Measurements from ENCODE around the gene PAPLN.

Gene PAPLN

DNA sequence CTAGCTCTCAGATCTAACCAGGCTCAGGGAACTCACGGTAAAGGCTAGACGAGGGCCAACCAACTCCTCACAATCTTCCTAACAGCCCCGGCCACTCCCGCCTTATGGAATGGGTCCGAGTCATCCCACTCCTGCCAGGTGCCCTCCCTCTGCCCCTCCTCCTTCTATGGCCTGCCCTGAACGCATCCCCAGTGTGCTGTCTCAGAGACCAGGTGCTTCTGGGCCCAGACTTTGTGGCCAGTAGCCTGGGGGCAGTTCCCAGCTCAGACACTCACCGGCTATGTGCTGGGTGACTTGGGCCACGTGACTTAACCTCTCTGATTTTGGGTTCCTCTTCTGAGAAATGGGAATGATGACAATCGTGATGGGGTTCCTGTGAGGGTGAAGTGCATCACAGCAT, 22.5 kb downstream of the PAPLN start:
- Histone ChIP-seq H3K79me2 (ENCODE audit: insufficient read depth, low read length) (no peaks in the 10 kb centered on the region), H3K27me3 (ENCODE audit: insufficient read depth, low read length, poor library complexity, severe bottlenecking) (no peaks in the 10 kb centered on the region), H3K9me3 (ENCODE audit: insufficient read depth, low read depth, low read length) (no peaks in the 10 kb centered on the region), H3K9ac (ENCODE audit: low read depth, low read length, poor library complexity, severe bottlenecking) (no peak overlapping the region), H3K36me3 (ENCODE audit: insufficient read depth, low read length) (no peaks in the 10 kb centered on the region), H3K9me2 (replicated peaks; ENCODE audit: low read depth, low read length) (no peaks in the 10 kb centered on the region), H4K20me1 (ENCODE audit: insufficient read depth, low read length, poor library complexity, severe bottlenecking) (no peaks in the 10 kb centered on the region), H3K4me3 (ENCODE audit: low read length, poor library complexity, severe bottlenecking) (no peak overlapping the region), H2AFZ (ENCODE audit: low read length) (no peak overlapping the region), H3F3A (ENCODE audit: low read depth) (no peaks in the 10 kb centered on the region), H3K4me1 (ENCODE audit: insufficient read depth, low read length, poor library complexity, severe bottlenecking) (no peaks in the 10 kb centered on the region), H3K4me2 (ENCODE audit: low read depth, low read length, poor library complexity, severe bottlenecking) (no peak overlapping the region)
- TF ChIP-seq, protein P1, sequence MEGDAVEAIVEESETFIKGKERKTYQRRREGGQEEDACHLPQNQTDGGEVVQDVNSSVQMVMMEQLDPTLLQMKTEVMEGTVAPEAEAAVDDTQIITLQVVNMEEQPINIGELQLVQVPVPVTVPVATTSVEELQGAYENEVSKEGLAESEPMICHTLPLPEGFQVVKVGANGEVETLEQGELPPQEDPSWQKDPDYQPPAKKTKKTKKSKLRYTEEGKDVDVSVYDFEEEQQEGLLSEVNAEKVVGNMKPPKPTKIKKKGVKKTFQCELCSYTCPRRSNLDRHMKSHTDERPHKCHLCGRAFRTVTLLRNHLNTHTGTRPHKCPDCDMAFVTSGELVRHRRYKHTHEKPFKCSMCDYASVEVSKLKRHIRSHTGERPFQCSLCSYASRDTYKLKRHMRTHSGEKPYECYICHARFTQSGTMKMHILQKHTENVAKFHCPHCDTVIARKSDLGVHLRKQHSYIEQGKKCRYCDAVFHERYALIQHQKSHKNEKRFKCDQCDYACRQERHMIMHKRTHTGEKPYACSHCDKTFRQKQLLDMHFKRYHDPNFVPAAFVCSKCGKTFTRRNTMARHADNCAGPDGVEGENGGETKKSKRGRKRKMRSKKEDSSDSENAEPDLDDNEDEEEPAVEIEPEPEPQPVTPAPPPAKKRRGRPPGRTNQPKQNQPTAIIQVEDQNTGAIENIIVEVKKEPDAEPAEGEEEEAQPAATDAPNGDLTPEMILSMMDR (conservative IDR thresholded peaks at IDR 0.05; ENCODE audit: low read length): no peak
- no peak for TF ChIP-seq EZH2phosphoT487 (IDR thresholded peaks at IDR 0.05; ENCODE audit: borderline replicate concordance)

DNA sequence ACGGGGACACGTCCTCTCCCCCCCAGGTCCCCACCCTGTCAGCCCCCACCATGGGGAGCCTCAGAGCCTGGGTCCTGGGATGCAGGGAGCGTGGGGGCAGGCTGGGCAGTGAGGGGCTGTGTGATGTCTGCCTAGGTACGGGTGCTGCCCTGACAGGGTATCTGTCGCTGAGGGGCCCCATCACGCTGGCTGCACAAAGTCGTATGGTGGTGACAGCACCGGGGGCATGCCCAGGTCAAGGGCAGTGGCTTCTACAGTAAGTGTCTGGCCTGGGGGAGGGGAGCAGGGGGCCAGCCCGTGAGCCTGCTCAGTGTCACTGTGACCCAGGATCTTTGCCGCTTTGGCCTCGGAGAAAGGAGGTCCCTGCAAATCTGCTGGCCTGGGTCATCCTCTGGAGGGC, 23.3 kb downstream of the PAPLN start:
- no peaks in the 10 kb centered on the region for H3K36me3 ChIP-seq (ENCODE audit: insufficient read depth, low read length)
- no peak overlapping the region for H2AFZ ChIP-seq (ENCODE audit: low read length)
- no peaks in the 10 kb centered on the region for H3K9me3 ChIP-seq (ENCODE audit: insufficient read depth, low read depth, low read length)
- H3K4me2 ChIP-seq (ENCODE audit: low read depth, low read length, poor library complexity, severe bottlenecking): no peak overlapping the region
- no peak for TF ChIP-seq EZH2phosphoT487 (IDR thresholded peaks at IDR 0.05; ENCODE audit: borderline replicate concordance)
- TF ChIP-seq, protein P1 (conservative IDR thresholded peaks at IDR 0.05; ENCODE audit: low read length): no peak
- no peak overlapping the region for H3K4me3 ChIP-seq (ENCODE audit: low read length, poor library complexity, severe bottlenecking)
- H3K4me1 ChIP-seq (ENCODE audit: insufficient read depth, low read length, poor library complexity, severe bottlenecking): no peaks in the 10 kb centered on the region
- H3K9ac ChIP-seq (ENCODE audit: low read depth, low read length, poor library complexity, severe bottlenecking): no peak overlapping the region
- no peaks in the 10 kb centered on the region for H3K27me3 ChIP-seq (ENCODE audit: insufficient read depth, low read length, poor library complexity, severe bottlenecking)
- H3K79me2 ChIP-seq (ENCODE audit: insufficient read depth, low read length): no peaks in the 10 kb centered on the region
- H3K9me2 ChIP-seq (replicated peaks; ENCODE audit: low read depth, low read length): no peaks in the 10 kb centered on the region
- H3F3A ChIP-seq (ENCODE audit: low read depth): no peaks in the 10 kb centered on the region
- no peaks in the 10 kb centered on the region for H4K20me1 ChIP-seq (ENCODE audit: insufficient read depth, low read length, poor library complexity, severe bottlenecking)

DNA sequence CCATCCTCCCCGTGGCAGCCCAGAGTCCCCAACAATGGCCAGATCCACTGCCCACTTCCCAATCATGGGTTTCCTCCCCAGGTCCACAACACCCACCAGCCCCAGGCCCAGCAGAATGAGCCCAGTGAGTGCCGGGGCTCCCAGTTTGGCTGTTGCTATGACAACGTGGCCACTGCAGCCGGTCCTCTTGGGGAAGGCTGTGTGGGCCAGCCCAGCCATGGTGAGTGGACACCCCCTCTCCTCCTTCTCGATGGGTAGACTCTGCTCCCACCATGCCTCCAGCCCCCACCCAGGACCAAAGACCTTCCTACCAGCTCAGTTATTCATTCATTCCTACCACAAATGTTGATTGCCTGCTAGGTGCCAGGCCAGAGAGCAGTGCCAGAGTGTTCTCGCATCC, 23.8 kb downstream of the PAPLN start:
- H3K79me2 ChIP-seq (ENCODE audit: insufficient read depth, low read length): no peaks in the 10 kb centered on the region
- H3K9ac ChIP-seq (ENCODE audit: low read depth, low read length, poor library complexity, severe bottlenecking): no peak overlapping the region
- H3K4me2 ChIP-seq (ENCODE audit: low read depth, low read length, poor library complexity, severe bottlenecking): no peak overlapping the region
- no peaks in the 10 kb centered on the region for H3K4me1 ChIP-seq (ENCODE audit: insufficient read depth, low read length, poor library complexity, severe bottlenecking)
- H3K27me3 ChIP-seq (ENCODE audit: insufficient read depth, low read length, poor library complexity, severe bottlenecking): no peaks in the 10 kb centered on the region
- H3K4me3 ChIP-seq (ENCODE audit: low read length, poor library complexity, severe bottlenecking): no peak overlapping the region
- H4K20me1 ChIP-seq (ENCODE audit: insufficient read depth, low read length, poor library complexity, severe bottlenecking): no peaks in the 10 kb centered on the region
- no peaks in the 10 kb centered on the region for H3K36me3 ChIP-seq (ENCODE audit: insufficient read depth, low read length)
- H3F3A ChIP-seq (ENCODE audit: low read depth): no peaks in the 10 kb centered on the region
- no peak overlapping the region for H2AFZ ChIP-seq (ENCODE audit: low read length)
- no peaks in the 10 kb centered on the region for H3K9me3 ChIP-seq (ENCODE audit: insufficient read depth, low read depth, low read length)
- TF ChIP-seq EZH2phosphoT487 (IDR thresholded peaks at IDR 0.05; ENCODE audit: borderline replicate concordance): no peak
- no peaks in the 10 kb centered on the region for H3K9me2 ChIP-seq (replicated peaks; ENCODE audit: low read depth, low read length)
